K562 (cell line): Measurements from ENCODE around the gene FOSL1. TPM values are rescaled to one million over a fixed set of nuclear protein-coding genes. Genes with fewer than 3 reads are reported as not detected.

Experiments
- ARID1B ChIP-seq: fragments of 450-650 bp; IDR thresholded peaks from 2 replicates; pipeline ENCODE4 v1.6.1; 2016; ENCODE audit warnings: antibody characterized with exemption, mild to moderate bottlenecking, inconsistent platforms
- ARID4B ChIP-seq: sonication (generic); formaldehyde crosslinking; IDR thresholded peaks from 2 replicates; pipeline ENCODE4 v1.8.0; 2022; ENCODE audit warnings: mild to moderate bottlenecking, missing genetic modification reagents
- BMI1 ChIP-seq: fragments of 150-350 bp; IDR thresholded peaks from 2 replicates; pipeline ENCODE4 v1.6.1; 2014; ENCODE audit warnings: low read length
- BRF2 ChIP-seq: IDR thresholded peaks from 3 replicates; pipeline ENCODE4 v1.6.1; 2011; ENCODE audit warnings: borderline replicate concordance, mild to moderate bottlenecking; ENCODE audit not compliant: insufficient read length, insufficient read depth
- CBX1 ChIP-seq: sonication (generic); IDR thresholded peaks from 2 replicates; pipeline ENCODE4 v1.6.1; 2016; ENCODE audit warnings: antibody characterized with exemption, low read depth, mild to moderate bottlenecking
- DMBX1 ChIP-seq: fragments of 250-450 bp; sonication (Bioruptor Pico); IDR thresholded peaks from 2 replicates; pipeline ENCODE4 v1.8.0; 2022; ENCODE audit warnings: inconsistent platforms, mild to moderate bottlenecking, moderate library complexity, borderline replicate concordance
- E2F1 ChIP-seq: sonication (generic); formaldehyde crosslinking; IDR thresholded peaks from 2 replicates; pipeline ENCODE4 v1.8.1; 2023; ENCODE audit warnings: mild to moderate bottlenecking, missing genetic modification reagents, moderate library complexity
- E2F3 ChIP-seq: fragments of 250-450 bp; sonication (Bioruptor Pico); IDR thresholded peaks from 2 replicates; pipeline ENCODE4 v1.4.0; 2020; ENCODE audit warnings: mild to moderate bottlenecking
- E2F5 ChIP-seq: sonication (generic); formaldehyde crosslinking; IDR thresholded peaks from 2 replicates; pipeline ENCODE4 v1.8.0; 2022; ENCODE audit warnings: mild to moderate bottlenecking, missing genetic modification reagents
- EWSR1 ChIP-seq: fragments of 450-650 bp; IDR thresholded peaks from 2 replicates; pipeline ENCODE4 v1.6.1; 2018; ENCODE audit warnings: borderline replicate concordance, mild to moderate bottlenecking, low read depth, moderate library complexity; ENCODE audit not compliant: partially characterized antibody
- IRF1 ChIP-seq: sonication (generic); formaldehyde crosslinking; IDR thresholded peaks from 2 replicates; pipeline ENCODE4 v1.8.0; 2022; ENCODE audit warnings: missing genetic modification reagents, mild to moderate bottlenecking, borderline replicate concordance
- NFIC ChIP-seq: fragments of 450-650 bp; IDR thresholded peaks from 2 replicates; pipeline ENCODE4 v1.6.1; 2017; ENCODE audit warnings: mild to moderate bottlenecking, inconsistent platforms
- RB1 ChIP-seq: fragments of 450-650 bp; IDR thresholded peaks from 2 replicates; pipeline ENCODE4 v1.6.1; 2017; ENCODE audit warnings: low read depth, mild to moderate bottlenecking
- TAF1 ChIP-seq: IDR thresholded peaks from 2 replicates; pipeline ENCODE4 v1.6.1; 2011; ENCODE audit warnings: mild to moderate bottlenecking, low read length, moderate library complexity; ENCODE audit not compliant: insufficient read depth, control insufficient read depth, severe bottlenecking; ENCODE audit errors: extremely low read depth
- TCFL5 ChIP-seq: fragments of 250-450 bp; sonication (Bioruptor Pico); conservative IDR thresholded peaks from 2 replicates; pipeline ENCODE4 v1.6.1; 2021; ENCODE audit warnings: mild to moderate bottlenecking, moderate library complexity, matching md5 sums
- ZNF146 ChIP-seq: IDR thresholded peaks from one replicate; pipeline ENCODE4 v1.6.1; 2018; ENCODE audit warnings: missing compliant biosample characterization; ENCODE audit not compliant: unreplicated experiment
- ZNF431 ChIP-seq: sonication (generic); formaldehyde crosslinking; IDR thresholded peaks from 2 replicates; pipeline ENCODE4 v1.8.0; 2022; ENCODE audit warnings: mild to moderate bottlenecking, missing genetic modification reagents
- ZNF507 ChIP-seq: conservative IDR thresholded peaks from 2 replicates; pipeline ENCODE4 v1.6.1; 2017; ENCODE audit warnings: missing genetic modification characterization, missing compliant biosample characterization
- polyA plus RNA-seq, 8 experiments: library from polyadenylated mRNA; depleted of rRNA in 4 of 8; stranded (reverse) in 5 of 8; unstranded in 3 of 8; fragments of >200 nt; fragmentation: Nextera tagmentation in 2 of 8; fragmentation: Illumina TruSeq in 1 of 8; extraction: Ambion mirVana in 2 of 8; extraction: Trizol in 1 of 8; gene quantifications; 2 replicates each; pipeline versions ENCODE4 v1.2.1 to v1.2.3, GENCODE V29; 2011 to 2014; ENCODE audit warnings: inconsistent platforms in 1 of 8, missing spikeins in 1 of 8
- total RNA-seq, 7 experiments: library from RNA; depleted of rRNA in 6 of 7; stranded (reverse); fragments of >200 nt in 6 of 7; fragmentation: Illumina TruSeq in 2 of 7; extraction: Trizol in 2 of 7; gene quantifications; 2 replicates each; pipeline versions ENCODE4 v1.2.1 to v1.2.3, GENCODE V29; 2011 to 2021; ENCODE audit warnings: low replicate concordance in 1 of 7

The FOSL1 gene
- total and polyA plus RNA-seq, 9 of the 15 experiments (the other 6 are each of a cell fraction or from before 2014, with no cell fraction given): 3.5 to 39.6 (median 10.0) TPM

GRCh38 chr11:65860278-65861164, 39.7 kb downstream of the FOSL1 start, which contains the start of gene MUS81 (continued):
- TF ChIP-seq ZNF146 (CRISPR knock-in tag): no peak
- TF ChIP-seq IRF1: no peak; the same call in 1 of the 2 replicates
- TF ChIP-seq ZNF431 (CRISPR knock-in tag): no peak; the same call in 1 of the 2 replicates
- TF ChIP-seq ARID1B: no peak; the same call in none of the 2 replicates
- TF ChIP-seq RB1: peak; percentile 59
- peak; percentile 18; the same call in 1 of the 2 replicates for TF ChIP-seq E2F3 (CRISPR knock-in tag)
- TF ChIP-seq E2F5 (CRISPR knock-in tag): 0 out of 2 replicates have a peak, but pooled peaks have one; percentile 21
- no peak for TF ChIP-seq BRF2
- TF ChIP-seq NFIC: peak; percentile 98
- TF ChIP-seq CBX1: peak; percentile 64; the same call in 1 of the 2 replicates
- no peak for TF ChIP-seq EWSR1
- TF ChIP-seq DMBX1 (CRISPR knock-in tag): no peak
- peak; percentile 90 for TF ChIP-seq TAF1
- TF ChIP-seq BMI1: no peak
- peak; percentile 75 for TF ChIP-seq E2F1 (CRISPR knock-in tag)
- TF ChIP-seq ARID4B (CRISPR knock-in tag): peak; percentile 73
- TF ChIP-seq ZNF507 (tag): no peak
- no peak for TF ChIP-seq TCFL5 (CRISPR knock-in tag)
